Stimulated activated CD4-positive, alpha-beta T cell treated with anti-CD3 and anti-CD28 coated beads, Interleukin-1b, Interleukin-23, amount 100 ng/mL, for 1 hour (primary cell): ENCODE data around the gene ATXN2.
"Not testable (repeated sequence)": the region's sequence is repeated elsewhere in the genome, so short reads cannot be mapped to it uniquely, and the experiment has no call there.

Experiments
- DNase-seq, 2 donors: peaks; one replicate each; pipeline ENCODE4 v3.0.0-alpha.2; 2020; ENCODE audit warnings: low read depth in 2 of 2

ATXN2 gene

DNA sequence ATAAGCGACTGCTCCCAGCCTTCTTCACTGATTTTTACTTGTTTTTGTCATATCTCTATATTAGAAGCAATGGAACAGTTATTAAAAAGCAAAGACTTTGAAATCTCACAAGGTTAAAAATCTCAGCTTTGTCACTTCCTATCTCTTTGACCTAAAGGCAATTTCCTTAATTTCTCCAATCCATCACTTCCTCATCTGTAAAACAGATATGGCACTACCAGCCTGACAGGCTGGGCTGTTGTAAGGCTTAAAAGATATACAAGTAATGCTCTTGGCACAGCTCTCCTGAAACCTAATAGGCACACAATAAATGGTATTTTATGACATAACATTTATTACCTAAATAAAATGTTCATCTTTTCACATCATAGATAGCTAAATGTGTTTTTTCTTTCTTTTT is 25.6 kb downstream of the ATXN2 start:
- DNase-seq: no peak

DNA sequence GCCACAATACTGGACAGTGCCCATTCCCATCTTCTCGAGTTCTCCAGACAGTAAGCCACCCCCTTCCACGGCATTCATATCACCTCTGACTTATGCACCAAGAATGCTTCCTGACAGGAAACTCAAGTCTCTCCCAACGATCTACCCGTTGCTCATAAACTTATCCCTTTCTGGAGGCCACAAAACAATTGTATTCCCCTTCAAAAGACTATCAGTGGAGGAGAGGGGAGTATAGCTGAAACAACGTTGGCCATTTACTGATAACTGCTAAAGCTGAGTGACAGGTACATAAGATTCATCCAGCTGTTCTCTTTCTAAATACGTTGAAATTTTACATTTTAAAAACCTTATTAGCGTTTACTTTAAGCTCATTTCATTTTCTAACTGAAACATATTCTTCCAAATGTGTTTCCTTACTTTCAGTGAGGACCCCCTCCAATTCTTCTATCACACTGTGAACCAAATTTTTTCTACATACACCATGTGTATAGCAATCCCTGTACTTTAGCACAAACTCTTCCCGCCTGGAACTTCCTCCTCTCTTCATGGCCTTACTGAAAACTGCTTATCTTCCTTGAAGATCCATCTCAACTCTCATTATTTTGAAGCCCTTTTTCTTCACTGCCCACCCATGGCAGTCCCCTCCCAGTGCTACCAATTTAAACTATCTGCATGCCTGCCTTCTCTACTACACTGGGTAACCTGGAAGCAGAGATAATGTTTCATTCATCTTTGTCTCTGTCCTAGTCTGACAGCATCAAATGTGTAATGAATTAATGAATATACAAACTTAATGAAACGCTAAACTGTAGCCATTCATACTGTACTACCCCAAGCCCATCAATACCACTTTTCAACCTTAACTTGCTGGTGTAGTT is 28.8 kb downstream of the ATXN2 start:
- no peak for DNase-seq

DNA sequence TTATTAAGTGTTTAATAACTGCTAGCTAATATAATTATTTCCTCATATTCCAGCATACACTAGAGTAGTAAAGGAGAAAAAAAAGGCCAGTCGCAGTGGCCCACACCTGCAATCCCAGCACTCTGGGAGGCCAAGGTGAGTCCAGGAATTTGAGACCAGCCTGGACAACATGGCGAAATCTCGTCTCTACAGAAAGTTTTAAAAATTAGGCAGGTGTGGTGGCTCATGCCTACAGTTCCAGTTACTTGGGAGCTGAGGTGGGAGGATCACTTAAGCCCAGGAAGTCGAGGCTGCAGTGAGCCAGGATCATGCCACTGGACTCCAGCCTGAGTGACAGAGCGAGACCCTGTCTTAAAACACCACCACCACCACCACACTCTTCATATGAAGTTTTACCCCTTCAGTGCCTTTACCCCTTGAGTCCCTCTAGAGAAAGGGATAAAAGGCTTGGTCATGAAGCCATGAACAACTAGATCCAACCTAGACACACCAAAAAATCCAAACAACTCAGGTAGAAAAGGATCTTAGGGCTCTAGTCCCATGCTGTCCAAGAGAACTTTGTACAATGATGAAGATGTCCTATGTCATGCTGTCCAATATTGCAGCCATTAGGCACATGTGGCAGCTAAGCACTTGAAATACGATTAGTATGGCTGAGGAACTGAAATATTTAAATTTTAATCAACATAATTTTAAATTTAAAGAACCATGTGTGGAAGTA is 29.6 kb downstream of the ATXN2 start:
- DNase-seq: no peak

DNA sequence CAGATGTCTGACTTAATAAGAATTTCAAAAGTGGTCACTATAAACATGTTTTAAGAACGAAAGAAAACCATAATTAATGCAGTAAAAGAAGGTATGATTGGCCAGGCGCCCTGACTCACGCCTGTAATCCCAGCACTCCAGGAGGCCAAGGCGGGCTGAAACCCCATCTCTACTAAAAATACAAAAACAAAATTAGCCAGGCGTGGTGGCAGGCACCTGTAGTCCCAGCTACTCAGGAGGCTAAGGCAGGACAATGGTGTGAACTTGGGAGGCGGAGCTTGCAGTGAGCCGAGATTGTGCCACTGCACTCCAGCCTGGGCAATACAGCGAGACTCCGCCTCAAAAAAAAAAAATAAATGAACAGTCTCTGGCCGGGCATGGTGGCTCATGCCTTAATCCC is 38.3 kb downstream of the ATXN2 start:
- not testable (repeated sequence) for DNase-seq

DNA sequence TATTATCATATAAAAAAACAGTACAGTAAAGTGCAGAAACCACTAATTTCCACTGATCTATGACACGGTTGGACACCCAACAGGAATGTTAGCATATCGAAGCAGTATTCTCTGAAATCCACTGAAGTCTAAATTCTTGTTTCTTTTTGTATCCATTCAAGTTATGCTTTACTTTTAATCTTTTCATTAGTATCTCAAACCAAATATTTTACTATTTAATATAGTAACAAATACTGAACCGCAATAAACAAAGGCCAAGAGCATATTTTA is 41.1 kb downstream of the ATXN2 start:
- DNase-seq: no peak

DNA sequence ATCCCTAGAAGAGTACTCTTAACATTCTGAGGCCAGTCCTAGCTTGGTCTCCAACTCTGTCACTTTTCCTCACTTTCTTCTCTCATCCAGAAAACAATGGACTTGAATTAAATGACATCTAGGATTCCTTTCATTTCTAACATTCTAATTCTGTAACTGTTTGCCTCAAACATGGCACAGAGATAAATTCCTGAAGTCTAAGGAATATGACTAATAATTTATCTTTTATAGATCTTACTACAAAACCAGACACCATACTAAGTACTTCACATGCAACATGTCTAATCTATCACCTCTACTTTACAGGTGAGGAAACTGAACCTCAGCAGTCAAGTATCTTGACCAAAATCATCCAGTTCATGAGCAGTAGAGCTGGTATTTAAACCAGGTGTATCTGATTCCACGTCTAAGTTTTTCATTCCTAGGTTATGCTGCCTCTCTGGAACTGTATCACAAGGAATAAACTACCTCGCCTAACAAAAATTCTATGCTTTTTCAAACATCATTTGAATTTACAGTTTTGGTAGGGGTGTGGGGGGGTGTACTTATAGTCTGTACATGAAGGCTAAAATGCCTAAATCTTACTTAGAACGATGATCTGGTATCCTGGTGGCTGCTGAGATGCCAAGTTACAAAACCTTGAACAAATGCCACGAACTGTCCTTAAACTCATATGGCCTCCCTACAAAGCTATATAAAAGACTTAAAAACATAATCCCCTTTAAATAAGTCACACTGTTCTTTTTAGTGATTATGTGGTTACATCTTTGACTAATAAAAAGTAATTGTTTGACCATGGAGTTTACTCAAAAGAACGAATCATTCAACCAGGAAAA is 41.6 kb downstream of the ATXN2 start:
- DNase-seq: no peak

DNA sequence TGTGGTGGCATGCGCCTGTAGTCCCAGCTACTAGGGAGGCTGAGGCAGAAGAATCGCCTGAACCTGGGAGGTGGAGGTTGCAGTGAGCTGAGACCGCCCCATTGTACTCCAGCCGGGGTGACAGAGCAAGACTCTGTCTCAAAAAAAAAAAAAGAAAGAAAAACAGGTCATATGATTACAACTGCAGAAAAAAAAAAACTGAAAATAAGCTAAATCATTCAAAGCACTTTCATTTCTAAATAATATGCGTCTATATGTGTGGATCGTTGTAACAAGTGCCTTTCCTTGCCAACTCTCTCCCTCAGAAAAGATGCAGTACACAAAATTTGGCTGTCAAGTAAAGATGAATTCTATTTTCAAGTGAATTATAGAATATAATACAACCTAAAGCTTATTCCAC is 42.4 kb downstream of the ATXN2 start:
- no peak for DNase-seq

DNA sequence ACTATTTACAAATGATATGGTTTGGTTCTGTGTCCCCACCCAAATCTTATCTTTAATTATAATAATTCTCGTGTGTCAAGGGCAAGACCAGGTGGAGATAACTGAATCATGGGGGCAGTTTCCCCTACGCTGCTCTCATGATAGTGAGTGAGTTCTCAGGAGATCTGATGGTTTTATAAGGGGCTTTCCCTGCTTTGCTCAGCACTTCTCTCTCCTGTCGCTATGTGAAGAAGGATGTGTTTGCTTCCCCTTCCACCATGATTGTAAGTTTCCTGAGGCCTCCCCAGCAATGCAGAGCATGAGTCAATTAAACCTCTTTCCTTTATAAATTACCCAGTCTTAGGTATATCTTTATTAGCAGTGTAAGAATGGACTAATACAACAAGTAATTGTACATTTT is 43.8 kb downstream of the ATXN2 start:
- not testable (repeated sequence) for DNase-seq

DNA sequence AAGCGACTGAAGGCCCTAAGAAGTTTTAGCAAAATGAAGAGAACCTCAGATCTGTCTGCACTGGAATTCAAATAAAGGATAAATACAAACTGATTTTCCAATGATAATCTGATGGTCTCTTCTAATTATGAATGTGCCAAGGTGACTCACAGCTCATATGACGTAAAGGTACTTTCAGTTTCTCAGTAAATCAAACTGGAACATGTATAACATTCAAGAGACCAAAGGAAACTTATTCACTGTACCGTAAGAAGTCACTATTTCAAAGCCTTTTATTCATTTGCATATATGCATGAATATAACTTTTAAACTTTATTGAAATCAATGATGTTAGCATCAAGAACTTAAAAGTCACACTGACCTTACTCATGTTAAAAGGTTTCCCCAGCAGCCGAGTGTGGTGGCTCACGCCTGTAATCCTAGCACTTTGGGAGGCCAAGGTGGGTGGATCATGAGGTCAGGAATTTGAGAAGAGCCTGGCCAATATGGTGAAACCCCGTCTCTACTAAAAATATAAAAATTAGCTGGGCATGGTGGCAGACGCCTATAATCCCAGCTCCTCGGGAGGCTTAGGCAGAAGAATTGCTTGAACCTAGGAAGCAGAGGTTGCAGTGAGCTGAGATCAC is 52.2 kb downstream of the ATXN2 start:
- no peak for DNase-seq

DNA sequence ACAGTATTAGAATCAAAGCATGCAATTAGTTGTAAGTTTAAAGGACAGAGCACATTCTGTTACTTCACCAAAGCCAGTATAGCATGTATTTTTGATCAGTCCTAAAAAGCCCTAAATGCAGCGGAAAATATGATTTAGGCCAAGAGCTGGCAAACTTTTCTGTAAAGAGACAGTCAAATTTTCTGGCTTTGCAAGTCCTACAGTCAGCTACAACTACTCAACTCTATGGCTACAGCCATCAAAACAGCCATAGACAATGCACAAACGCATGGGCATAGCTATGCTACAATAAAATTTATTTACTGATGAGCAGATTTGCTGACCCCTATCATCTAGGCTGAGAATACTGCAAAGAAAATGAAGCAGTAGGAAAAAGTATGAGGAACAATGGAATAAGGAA is 52.9 kb downstream of the ATXN2 start:
- no peak for DNase-seq

DNA sequence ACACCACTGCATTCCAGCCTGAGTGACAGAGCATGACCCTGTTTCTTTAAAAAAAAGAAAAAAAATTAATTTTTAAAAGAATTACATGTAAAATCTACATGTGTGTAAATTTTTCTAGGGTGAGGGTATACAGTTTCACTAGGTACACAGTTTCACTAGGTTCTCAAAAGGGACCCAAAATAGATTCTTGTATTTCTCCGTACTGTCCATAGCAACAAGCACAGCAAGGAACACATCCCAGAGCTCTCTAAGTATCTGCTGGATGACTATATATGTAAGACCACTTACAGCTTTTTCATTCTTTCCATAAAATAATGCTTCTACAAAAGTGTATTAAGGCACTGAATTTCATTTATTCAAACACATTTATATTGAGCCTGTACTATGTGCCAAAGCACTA is 55.1 kb downstream of the ATXN2 start:
- DNase-seq: no peak

DNA sequence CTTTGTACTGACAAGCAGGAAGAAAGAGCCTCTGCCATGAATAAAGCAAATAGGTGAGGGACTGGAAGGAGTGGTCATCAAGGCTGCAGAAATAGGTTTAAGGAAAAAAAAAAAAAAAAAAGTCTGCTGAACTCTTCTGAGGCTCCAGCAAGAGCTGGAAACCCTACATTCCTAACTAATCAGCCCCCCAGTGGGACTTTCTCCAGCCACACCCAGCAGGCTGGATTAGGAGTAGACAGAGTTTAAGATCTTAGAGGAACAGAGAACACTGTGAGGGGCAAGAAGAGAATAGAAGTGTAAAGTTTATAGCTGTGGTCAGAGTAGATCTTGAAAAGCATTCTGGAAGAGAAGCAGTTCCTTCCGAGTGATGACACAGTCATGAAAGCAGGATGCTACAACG is 66.4 kb downstream of the ATXN2 start:
- DNase-seq: no peak

DNA sequence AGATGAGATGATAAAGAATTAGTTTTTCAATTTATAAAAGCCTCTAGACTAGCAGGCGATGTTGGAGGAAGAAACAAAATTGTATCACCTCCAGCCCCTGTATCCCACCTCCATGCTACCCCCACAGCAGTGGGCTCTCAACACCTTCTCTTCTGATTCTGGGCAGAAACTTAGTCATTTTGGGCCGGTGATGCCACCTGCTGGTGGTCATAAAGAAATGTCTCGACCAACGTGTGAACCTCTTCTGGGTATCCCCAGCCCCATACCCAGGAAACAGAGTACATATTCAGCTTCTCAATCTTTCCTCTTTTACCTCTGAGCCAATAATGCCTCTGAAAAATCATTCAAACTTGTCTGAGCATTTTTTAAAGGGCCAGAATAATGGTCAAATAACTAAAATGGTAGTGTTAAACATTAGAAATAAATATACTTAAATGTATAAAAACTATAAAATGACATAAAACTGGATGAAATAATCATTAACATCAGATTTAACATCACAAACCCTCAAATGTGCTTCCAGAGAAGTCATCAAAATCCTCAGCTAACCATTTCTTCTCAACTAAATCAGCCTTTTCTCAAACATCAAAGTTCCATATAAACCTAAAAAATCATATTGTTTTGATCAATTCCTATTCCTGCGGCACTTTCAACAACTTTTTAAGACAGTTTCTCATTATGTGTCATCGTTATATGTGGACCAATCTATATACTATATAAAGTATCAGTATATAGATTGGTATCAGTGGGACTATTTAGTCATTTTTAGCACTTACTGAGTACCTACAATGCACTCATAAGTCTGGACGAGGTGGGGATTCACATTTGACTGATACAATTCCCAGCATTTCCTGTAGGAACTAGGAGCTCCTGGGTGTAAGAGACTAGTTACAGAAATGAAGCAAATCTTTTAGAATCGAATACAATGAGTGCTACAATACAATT is 69.4 kb downstream of the ATXN2 start:
- peak; percentile 18 to 36 for DNase-seq

DNA sequence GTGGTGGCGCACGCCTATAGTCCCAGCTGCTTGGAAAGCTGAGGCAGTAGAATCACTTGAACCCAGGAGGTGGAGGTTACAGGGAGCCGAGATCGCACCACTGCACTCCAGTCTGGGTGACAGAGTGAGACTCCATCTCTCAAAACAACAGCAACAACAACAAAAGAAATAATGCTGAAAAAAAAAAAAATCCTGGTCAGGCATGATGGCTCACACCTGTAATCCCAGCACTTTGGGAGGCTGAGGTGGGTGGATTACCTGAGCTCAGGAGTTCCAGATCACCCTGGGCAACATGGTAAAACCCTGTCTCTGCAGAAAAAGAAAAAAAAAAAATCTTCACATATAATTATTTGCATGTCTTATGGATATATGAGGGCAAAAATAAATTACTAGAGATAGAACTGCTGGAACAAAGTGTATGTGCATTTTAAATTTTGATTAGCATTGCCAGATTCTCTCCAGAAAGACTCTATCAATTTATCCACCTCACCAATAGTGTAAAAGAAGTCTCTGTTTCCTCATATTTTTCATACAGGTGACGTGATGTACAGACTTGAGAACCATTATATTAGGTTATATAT is 75.4 kb downstream of the ATXN2 start:
- DNase-seq: no peak

DNA sequence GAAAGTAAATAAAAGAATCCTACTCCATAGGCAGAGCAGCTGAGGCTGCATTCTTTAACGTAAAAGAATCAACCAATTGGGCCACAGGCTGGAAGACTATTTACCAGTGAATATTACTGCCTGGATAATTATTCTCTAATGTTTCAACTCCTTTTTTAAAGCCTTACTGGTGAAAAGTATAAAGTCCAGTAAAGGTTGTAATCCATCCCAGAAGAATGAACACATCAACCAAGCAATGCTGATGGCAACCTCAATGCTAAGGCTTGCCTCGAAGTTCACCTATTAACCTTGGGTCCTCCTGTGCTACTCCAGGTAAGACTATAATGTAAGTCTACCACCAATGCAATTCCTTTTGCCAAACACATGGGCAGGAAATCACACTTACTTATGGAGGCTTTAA is 77.3 kb downstream of the ATXN2 start:
- DNase-seq: no peak

DNA sequence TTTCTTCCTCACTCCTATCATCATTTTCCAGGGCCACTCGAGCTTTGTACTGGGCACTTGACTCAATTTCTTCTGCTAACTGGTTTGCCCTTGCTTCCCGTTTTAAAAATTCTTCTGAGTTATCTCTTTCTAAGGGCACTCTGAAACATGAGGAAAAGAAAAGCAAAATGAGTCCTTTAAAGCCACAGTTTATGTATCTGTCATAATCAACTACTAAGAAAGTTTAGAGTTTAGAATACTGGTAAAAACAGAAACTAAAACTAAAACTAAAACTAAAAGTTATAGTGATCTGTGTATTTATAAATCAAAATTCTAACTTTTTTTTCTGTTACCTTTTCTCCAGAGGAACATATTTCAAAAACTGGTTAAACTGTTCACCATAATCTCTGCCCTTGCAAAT is 79.2 kb downstream of the ATXN2 start:
- no peak for DNase-seq

DNA sequence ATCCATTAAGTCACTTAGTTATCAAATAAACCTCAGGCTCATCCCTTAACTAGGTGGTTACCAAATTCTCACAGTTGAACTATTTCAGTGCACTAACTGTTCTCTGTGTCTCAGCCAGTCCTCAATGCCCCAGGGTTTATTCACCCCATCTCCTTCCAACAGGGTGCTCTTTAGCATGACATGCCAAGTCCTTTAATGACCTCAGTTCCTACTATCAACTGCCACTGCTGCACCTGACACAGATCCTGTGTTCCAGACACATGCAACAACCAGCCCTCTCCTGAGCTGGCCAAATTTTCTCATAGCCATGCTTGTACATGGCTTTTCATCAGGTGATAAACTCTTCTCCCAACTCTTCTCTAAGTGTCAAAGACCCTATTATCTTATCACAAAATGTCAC is 80.0 kb downstream of the ATXN2 start:
- no peak for DNase-seq

DNA sequence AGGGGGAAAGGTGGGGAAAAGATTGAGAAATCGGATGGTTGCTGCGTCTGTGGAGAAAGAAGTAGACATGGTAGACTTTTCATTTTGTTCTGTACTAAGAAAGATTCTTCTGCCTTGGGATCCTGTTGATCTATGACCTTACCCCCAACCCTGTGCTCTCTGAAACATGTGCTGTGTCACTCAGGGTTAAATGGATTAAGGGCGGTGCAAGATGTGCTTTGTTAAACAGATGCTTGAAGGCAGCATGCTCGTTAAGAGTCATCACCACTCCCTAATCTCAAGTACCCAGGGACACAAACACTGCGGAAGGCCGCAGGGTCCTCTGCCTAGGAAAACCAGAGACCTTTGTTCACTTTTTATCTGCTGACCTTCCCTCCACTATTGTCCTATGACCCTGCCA is 91.4 kb downstream of the ATXN2 start:
- DNase-seq: not testable (repeated sequence)

DNA sequence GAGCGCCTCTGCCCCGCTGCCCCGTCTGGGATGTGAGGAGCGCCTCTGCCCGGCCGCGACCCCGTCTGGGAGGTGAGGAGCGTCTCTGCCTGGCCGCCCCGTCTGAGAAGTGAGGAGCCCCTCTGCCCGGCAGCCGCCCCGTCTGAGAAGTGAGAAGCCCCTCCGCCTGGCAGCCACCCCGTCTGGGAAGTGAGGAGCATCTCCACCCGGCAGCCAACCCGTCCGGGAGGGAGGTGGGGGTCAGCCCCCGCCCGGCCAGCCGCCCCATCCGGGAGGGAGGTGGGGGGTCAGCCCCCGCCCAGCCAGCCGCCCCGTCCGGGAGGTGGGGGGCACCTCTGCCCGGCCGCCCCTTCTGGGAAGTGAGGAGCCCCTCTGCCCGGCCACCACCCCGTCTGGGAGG is 91.9 kb downstream of the ATXN2 start:
- DNase-seq: not testable (repeated sequence)

DNA sequence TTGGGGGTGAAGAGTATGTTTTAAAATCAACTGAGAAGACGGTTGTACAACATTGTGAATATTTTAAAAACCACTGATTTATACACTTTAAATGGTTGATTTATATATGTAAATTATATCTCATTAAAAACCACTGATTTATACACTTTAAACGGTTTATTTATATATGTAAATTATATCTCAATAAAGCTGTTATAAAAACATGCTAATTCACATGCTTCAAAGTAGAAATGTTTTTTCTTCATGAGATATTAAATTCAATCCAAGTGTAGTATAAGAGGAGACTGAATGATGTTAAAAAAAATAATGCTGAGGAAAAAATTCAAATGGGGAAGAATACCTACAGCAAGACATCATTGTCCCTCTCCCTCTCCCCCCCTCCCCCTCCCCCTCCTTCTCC is 92.9 kb downstream of the ATXN2 start:
- DNase-seq: no peak

DNA sequence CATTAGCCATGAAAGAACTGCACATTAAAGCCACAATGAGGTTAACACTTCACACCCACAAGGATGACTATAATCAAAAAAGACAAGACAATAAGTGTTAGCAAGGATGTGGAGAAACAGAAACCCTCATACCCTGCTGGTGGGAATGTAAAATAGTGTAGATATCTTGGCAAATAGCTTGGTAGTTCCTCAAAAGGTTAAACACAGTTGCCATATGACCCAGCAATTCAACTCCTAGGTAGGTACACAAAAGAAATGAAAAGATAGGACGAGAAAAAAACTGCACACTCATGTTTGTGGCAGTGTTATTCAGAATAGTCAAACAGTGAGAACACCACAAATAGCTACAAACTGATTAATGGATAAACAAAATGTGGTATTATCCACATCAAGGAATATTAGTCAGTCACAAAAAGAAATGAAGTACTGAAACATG is 93.5 kb downstream of the ATXN2 start:
- DNase-seq: no peak
